Vagina (tissue), 2 donors: ENCODE measurements around the gene SH3YL1. TPM values are rescaled to one million over a fixed set of nuclear protein-coding genes. Genes with fewer than 3 reads are reported as not detected.

Experiments
- DNase-seq, 2 donors: peaks; one replicate each; pipeline ENCODE4 v3.0.0-alpha.2; 2017; ENCODE audit errors: extremely low spot score in 2 of 2
- H3K27ac ChIP-seq: fragments of 200-600 bp; sonication (generic); one replicate; pipeline ENCODE4 v1.5.1; 2019
- H3K27me3 ChIP-seq: fragments of 200-600 bp; sonication (generic); one replicate; pipeline ENCODE4 v1.5.1; 2019
- H3K36me3 ChIP-seq, 2 donors: fragments of 200-600 bp; sonication (generic); one replicate each; pipeline ENCODE4 v1.5.1; 2017 to 2019
- H3K4me1 ChIP-seq: fragments of 200-600 bp; sonication (generic); one replicate; pipeline ENCODE4 v1.5.1; 2019
- H3K4me3 ChIP-seq, 2 donors: fragments of 200-600 bp; sonication (generic); 1 replicate in 1 of 2; 2 replicates in 1 of 2; pipeline ENCODE4 v1.5.1; 2016 to 2019
- H3K9me3 ChIP-seq: fragments of 200-600 bp; sonication (generic); one replicate; pipeline ENCODE4 v1.5.1; 2019
- CTCF ChIP-seq, 3 experiments: fragments of 450-650 bp in 2 of 3; fragments of 200-600 bp in 1 of 3; sonication (generic) in 1 of 3; IDR thresholded peaks; one replicate each; pipeline ENCODE4 v1.5.1; 2017 to 2019; ENCODE audit warnings: antibody characterized with exemption in 3 of 3, mild to moderate bottlenecking in 2 of 3, moderate library complexity in 2 of 3
- POLR2A ChIP-seq, 2 donors: fragments of 450-650 bp; IDR thresholded peaks; one replicate each; pipeline ENCODE4 v1.6.1; 2017; ENCODE audit warnings: antibody characterized with exemption in 2 of 2, mild to moderate bottlenecking in 2 of 2, moderate library complexity in 2 of 2
- POLR2AphosphoS5 ChIP-seq, 2 donors: sonication (generic); formaldehyde crosslinking; IDR thresholded peaks; one replicate each; pipeline ENCODE4 v1.9.0; 2017; ENCODE audit warnings: antibody characterized with exemption in 2 of 2, mild to moderate bottlenecking in 2 of 2, low read depth in 1 of 2; ENCODE audit not compliant: insufficient read depth in 1 of 2
- intact Hi-C: fragments of 100-400 bp; cut with DNase I; formaldehyde crosslinking; loops from one replicate; pipeline ENCODE4 v1.15.1; 2023
- total RNA-seq: library from RNA; depleted of rRNA; stranded (reverse); fragments of >200 nt; gene quantifications from one replicate; pipeline ENCODE4 v1.2.3, GENCODE V29; 2016

SH3YL1 gene
- total RNA-seq, 1 donor from 2014 or later = 32.9 TPM

GRCh38 chr2:213932-214693 lies 49.7 kb downstream of the SH3YL1 start:
- Histone ChIP-seq H3K4me1 (no peaks in the 10 kb centered on the region), H3K4me3 (no peak overlapping the region), H3K27ac (no peak overlapping the region), H3K9me3 (no peaks in the 10 kb centered on the region), H3K27me3 (no peaks in the 10 kb centered on the region), H3K36me3 (peaks cover 0 to 18% of the 10 kb centered on the region in 2 donors)
- intact Hi-C loops = no loop called here
- TF ChIP-seq CTCF (IDR thresholded peaks at IDR 0.05) (no peak), POLR2A (IDR thresholded peaks at IDR 0.05) (no peak), POLR2AphosphoS5 (IDR thresholded peaks at IDR 0.05; ENCODE audit: insufficient read depth in 1 of 2, low read depth in 1 of 2) (no peak)
- DNase-seq = no peak

GRCh38 chr2:211486-212184 lies 52.2 kb downstream of the SH3YL1 start:
- Histone ChIP-seq H3K36me3 (no peaks in the 10 kb centered on the region), H3K4me1 (no peaks in the 10 kb centered on the region), H3K9me3 (no peaks in the 10 kb centered on the region), H3K27me3 (no peaks in the 10 kb centered on the region), H3K27ac (no peak overlapping the region), H3K4me3 (no peak overlapping the region)
- no peak for TF ChIP-seq POLR2A (IDR thresholded peaks at IDR 0.05)
- TF ChIP-seq POLR2AphosphoS5 (IDR thresholded peaks at IDR 0.05; ENCODE audit: insufficient read depth in 1 of 2, low read depth in 1 of 2) = no peak
- no peak for TF ChIP-seq CTCF (IDR thresholded peaks at IDR 0.05)
- no peak for DNase-seq
- intact Hi-C loops = no loop called here

GRCh38 chr2:210660-211059 lies 53.2 kb downstream of the SH3YL1 start:
- Histone ChIP-seq H3K36me3 (no peaks in the 10 kb centered on the region), H3K4me3 (no peak overlapping the region), H3K4me1 (no peaks in the 10 kb centered on the region), H3K27me3 (no peaks in the 10 kb centered on the region), H3K9me3 (no peaks in the 10 kb centered on the region), H3K27ac (no peak overlapping the region)
- intact Hi-C loops = no loop called here
- TF ChIP-seq POLR2A (IDR thresholded peaks at IDR 0.05) (no peak), CTCF (IDR thresholded peaks at IDR 0.05) (no peak), POLR2AphosphoS5 (IDR thresholded peaks at IDR 0.05; ENCODE audit: insufficient read depth in 1 of 2, low read depth in 1 of 2) (no peak)
- no peak for DNase-seq

- intact Hi-C loops = no loop called here
- Histone ChIP-seq H3K27ac (no peak overlapping the region), H3K36me3 (no peaks in the 10 kb centered on the region), H3K4me3 (no peak overlapping the region), H3K4me1 (no peaks in the 10 kb centered on the region), H3K27me3 (no peaks in the 10 kb centered on the region), H3K9me3 (no peaks in the 10 kb centered on the region)
- no peak for TF ChIP-seq POLR2A (IDR thresholded peaks at IDR 0.05)
- no peak for TF ChIP-seq CTCF (IDR thresholded peaks at IDR 0.05)
- no peak for TF ChIP-seq POLR2AphosphoS5 (IDR thresholded peaks at IDR 0.05; ENCODE audit: insufficient read depth in 1 of 2, low read depth in 1 of 2)
- no peak for DNase-seq
Measured at GRCh38 chr2:209470-209869, 54.4 kb downstream of the SH3YL1 start.

- intact Hi-C loops = no loop called here
- no peaks in the 10 kb centered on the region for H3K27me3 ChIP-seq
- H3K27ac ChIP-seq = no peak overlapping the region
Measured at GRCh38 chr2:208335-208734, 55.5 kb downstream of the SH3YL1 start.

More at GRCh38 chr2:208335-208734, 55.5 kb downstream of the SH3YL1 start:
- TF ChIP-seq POLR2AphosphoS5 (IDR thresholded peaks at IDR 0.05; ENCODE audit: insufficient read depth in 1 of 2, low read depth in 1 of 2) (no peak), CTCF (IDR thresholded peaks at IDR 0.05) (no peak), POLR2A (IDR thresholded peaks at IDR 0.05) (no peak)
- DNase-seq = no peak
- Histone ChIP-seq H3K9me3 (no peaks in the 10 kb centered on the region), H3K4me3 (no peak overlapping the region), H3K4me1 (no peaks in the 10 kb centered on the region), H3K36me3 (no peaks in the 10 kb centered on the region)
